Neutrophil (primary cell): ENCODE data around the gene MRGPRF.

Experiments used
- H3K27ac ChIP-seq: fragments of 200-600 bp; sonication (generic); 2 replicates; pipeline ENCODE4 v1.5.1; 2016; ENCODE audit warnings: mild to moderate bottlenecking, moderate library complexity
- H3K27me3 ChIP-seq: fragments of 200-600 bp; sonication (generic); 2 replicates; pipeline ENCODE4 v1.6.0; 2016; ENCODE audit warnings: mild to moderate bottlenecking
- H3K36me3 ChIP-seq: fragments of 200-600 bp; sonication (generic); 2 replicates; pipeline ENCODE4 v1.5.1; 2017
- H3K4me1 ChIP-seq, 2 experiments: fragments of 200-600 bp in 1 of 2; sonication (generic) in 1 of 2; 1 replicate in 1 of 2; 2 replicates in 1 of 2; pipeline versions ENCODE4 v1.5.1 to v1.6.1; 2013 to 2016; ENCODE audit warnings: low read depth in 1 of 2, low read length in 1 of 2, mild to moderate bottlenecking in 1 of 2, moderate library complexity in 1 of 2; ENCODE audit not compliant: control insufficient read depth in 1 of 2, insufficient read depth in 1 of 2
- H3K4me3 ChIP-seq, 2 experiments: fragments of 200-600 bp in 1 of 2; sonication (generic) in 1 of 2; 1 replicate in 1 of 2; 2 replicates in 1 of 2; pipeline ENCODE4 v1.5.1; 2013 to 2016; ENCODE audit warnings: low read depth in 1 of 2, low read length in 1 of 2, mild to moderate bottlenecking in 1 of 2, moderate library complexity in 1 of 2
- H3K9me3 ChIP-seq: fragments of 200-600 bp; sonication (generic); 2 replicates; pipeline ENCODE4 v1.5.1; 2016
- TF ChIP-seq, protein P1 (sequence below): fragments of 200-600 bp; sonication (generic); IDR thresholded peaks from 2 replicates; pipeline ENCODE4 v1.5.1; 2016; ENCODE audit warnings: antibody characterized with exemption

Gene MRGPRF

GRCh38 chr11:69005183-69005630 lies 7.8 kb downstream of the MRGPRF start:
- TF ChIP-seq, protein P1, sequence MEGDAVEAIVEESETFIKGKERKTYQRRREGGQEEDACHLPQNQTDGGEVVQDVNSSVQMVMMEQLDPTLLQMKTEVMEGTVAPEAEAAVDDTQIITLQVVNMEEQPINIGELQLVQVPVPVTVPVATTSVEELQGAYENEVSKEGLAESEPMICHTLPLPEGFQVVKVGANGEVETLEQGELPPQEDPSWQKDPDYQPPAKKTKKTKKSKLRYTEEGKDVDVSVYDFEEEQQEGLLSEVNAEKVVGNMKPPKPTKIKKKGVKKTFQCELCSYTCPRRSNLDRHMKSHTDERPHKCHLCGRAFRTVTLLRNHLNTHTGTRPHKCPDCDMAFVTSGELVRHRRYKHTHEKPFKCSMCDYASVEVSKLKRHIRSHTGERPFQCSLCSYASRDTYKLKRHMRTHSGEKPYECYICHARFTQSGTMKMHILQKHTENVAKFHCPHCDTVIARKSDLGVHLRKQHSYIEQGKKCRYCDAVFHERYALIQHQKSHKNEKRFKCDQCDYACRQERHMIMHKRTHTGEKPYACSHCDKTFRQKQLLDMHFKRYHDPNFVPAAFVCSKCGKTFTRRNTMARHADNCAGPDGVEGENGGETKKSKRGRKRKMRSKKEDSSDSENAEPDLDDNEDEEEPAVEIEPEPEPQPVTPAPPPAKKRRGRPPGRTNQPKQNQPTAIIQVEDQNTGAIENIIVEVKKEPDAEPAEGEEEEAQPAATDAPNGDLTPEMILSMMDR = no peak
- Histone ChIP-seq H3K27me3 (peaks cover 60% of the 10 kb centered on the region), H3K4me3 (no peak overlapping the region), H3K4me1 (no peaks in the 10 kb centered on the region), H3K36me3 (no peaks in the 10 kb centered on the region), H3K9me3 (no peaks in the 10 kb centered on the region), H3K27ac (no peak overlapping the region)

GRCh38 chr11:69004411-69005182 lies 8.4 kb downstream of the MRGPRF start:
- H3K4me1 ChIP-seq = no peaks in the 10 kb centered on the region
- H3K27me3 ChIP-seq = peaks cover 53% of the 10 kb centered on the region
- no peak overlapping the region for H3K27ac ChIP-seq
- no peak overlapping the region for H3K4me3 ChIP-seq
- H3K9me3 ChIP-seq = no peaks in the 10 kb centered on the region
- no peaks in the 10 kb centered on the region for H3K36me3 ChIP-seq
- TF ChIP-seq, protein P1 = no peak

GRCh38 chr11:69003866-69004367 lies 9.1 kb downstream of the MRGPRF start:
- H3K4me3 ChIP-seq = no peak overlapping the region
- H3K4me1 ChIP-seq = no peaks in the 10 kb centered on the region
- peaks cover 52% of the 10 kb centered on the region for H3K27me3 ChIP-seq
- H3K9me3 ChIP-seq = no peaks in the 10 kb centered on the region
- H3K36me3 ChIP-seq = no peaks in the 10 kb centered on the region
- TF ChIP-seq, protein P1 = no peak
- no peak overlapping the region for H3K27ac ChIP-seq

GRCh38 chr11:69003301-69003865 lies 9.7 kb downstream of the MRGPRF start:
- peaks cover 52% of the 10 kb centered on the region for H3K27me3 ChIP-seq
- H3K4me1 ChIP-seq = no peaks in the 10 kb centered on the region
- TF ChIP-seq, protein P1 = no peak
- H3K9me3 ChIP-seq = no peaks in the 10 kb centered on the region
- H3K4me3 ChIP-seq = no peak overlapping the region
- no peaks in the 10 kb centered on the region for H3K36me3 ChIP-seq
- no peak overlapping the region for H3K27ac ChIP-seq

DNA sequence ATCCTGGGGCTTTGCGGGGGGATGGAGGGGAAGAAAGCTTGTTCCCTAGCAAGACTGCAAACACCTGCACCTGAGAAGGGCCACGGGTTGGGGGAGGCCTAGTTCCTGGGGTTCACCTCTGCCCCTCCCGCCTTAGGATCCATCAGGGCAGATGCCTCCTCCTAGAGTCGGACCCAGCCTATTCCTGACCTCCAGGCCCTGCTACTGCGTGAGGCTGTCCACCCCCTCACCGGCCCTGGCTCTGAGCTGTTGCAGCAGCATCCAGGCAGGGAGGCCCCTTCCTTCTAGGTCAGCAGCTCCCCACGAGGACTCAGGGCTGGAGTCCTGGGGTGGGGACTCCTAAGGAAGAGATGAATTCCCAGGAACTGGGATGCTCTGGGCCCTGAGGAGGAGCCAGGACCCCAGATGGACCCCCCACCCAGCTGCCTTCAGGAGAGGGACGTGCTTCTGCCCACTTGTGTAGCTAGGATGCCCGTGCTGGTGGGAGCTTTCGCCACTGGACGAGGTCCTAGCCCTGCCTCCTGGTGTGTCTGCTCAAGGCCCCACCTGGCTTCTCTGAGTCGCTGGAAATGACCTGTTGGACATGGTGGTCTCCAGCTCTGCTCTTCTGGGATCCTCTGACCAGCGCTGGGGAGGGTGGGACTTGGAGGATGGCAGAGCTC lies 10.3 kb downstream of the MRGPRF start:
- TF ChIP-seq, protein P1 = no peak
- no peak overlapping the region for H3K4me3 ChIP-seq
- no peaks in the 10 kb centered on the region for H3K9me3 ChIP-seq
- no peaks in the 10 kb centered on the region for H3K4me1 ChIP-seq
- H3K27me3 ChIP-seq = peaks cover 48% of the 10 kb centered on the region
- H3K36me3 ChIP-seq = no peaks in the 10 kb centered on the region
- no peak overlapping the region for H3K27ac ChIP-seq
